ENCODE measurements around the gene ZFR.

GRCh38 chr5:32436553-32437242 is 7.8 kb downstream of the ZFR start:
- TF ChIP-seq HDAC2 (IDR thresholded peaks at IDR 0.05) (no peak), ELK1 (IDR thresholded peaks at IDR 0.05; ENCODE audit: low read depth, low read length) (no peak), CTCF (IDR thresholded peaks at IDR 0.05) (no peak), MAFK (IDR thresholded peaks at IDR 0.05; ENCODE audit: partially characterized antibody) (no peak), POLR2A (IDR thresholded peaks at IDR 0.05; ENCODE audit: low read length) (no peak), USF2 (IDR thresholded peaks at IDR 0.05) (no peak), PBX3 (IDR thresholded peaks at IDR 0.05) (no peak), HES2 (IDR thresholded peaks at IDR 0.05) (no peak), RNF2 (IDR thresholded peaks at IDR 0.05; ENCODE audit: borderline replicate concordance, low read depth) (no peak)

All from A549 (cell line).